Mucosa of stomach (tissue), 1 donor: ENCODE results near the gene TMEM80.
"Not testable (repeated sequence)": the region's sequence is repeated elsewhere in the genome, so short reads cannot be mapped to it uniquely, and the experiment has no call there.

Experiments used
- H3K27me3 ChIP-seq: one replicate; pipeline ENCODE4 v1.7.0; 2013; ENCODE audit warnings: mild to moderate bottlenecking, low read length; ENCODE audit not compliant: control insufficient read depth, insufficient read depth
- H3K36me3 ChIP-seq: one replicate; pipeline ENCODE4 v1.7.0; 2013; ENCODE audit warnings: low read length; ENCODE audit not compliant: control insufficient read depth, insufficient read depth
- H3K4me1 ChIP-seq: one replicate; pipeline ENCODE4 v1.7.0; 2013; ENCODE audit warnings: mild to moderate bottlenecking, low read length; ENCODE audit not compliant: control insufficient read depth, insufficient read depth
- H3K4me3 ChIP-seq: one replicate; pipeline ENCODE4 v1.7.0; 2013; ENCODE audit warnings: low read length
- H3K9ac ChIP-seq: one replicate; pipeline ENCODE4 v1.7.0; 2013; ENCODE audit warnings: mild to moderate bottlenecking, low read length, moderate library complexity
- H3K9me3 ChIP-seq: one replicate; pipeline ENCODE4 v1.7.0; 2013; ENCODE audit warnings: mild to moderate bottlenecking, low read length, moderate library complexity; ENCODE audit not compliant: control insufficient read depth
- donor health status: Pancreatic carcinoma.

The TMEM80 gene

DNA sequence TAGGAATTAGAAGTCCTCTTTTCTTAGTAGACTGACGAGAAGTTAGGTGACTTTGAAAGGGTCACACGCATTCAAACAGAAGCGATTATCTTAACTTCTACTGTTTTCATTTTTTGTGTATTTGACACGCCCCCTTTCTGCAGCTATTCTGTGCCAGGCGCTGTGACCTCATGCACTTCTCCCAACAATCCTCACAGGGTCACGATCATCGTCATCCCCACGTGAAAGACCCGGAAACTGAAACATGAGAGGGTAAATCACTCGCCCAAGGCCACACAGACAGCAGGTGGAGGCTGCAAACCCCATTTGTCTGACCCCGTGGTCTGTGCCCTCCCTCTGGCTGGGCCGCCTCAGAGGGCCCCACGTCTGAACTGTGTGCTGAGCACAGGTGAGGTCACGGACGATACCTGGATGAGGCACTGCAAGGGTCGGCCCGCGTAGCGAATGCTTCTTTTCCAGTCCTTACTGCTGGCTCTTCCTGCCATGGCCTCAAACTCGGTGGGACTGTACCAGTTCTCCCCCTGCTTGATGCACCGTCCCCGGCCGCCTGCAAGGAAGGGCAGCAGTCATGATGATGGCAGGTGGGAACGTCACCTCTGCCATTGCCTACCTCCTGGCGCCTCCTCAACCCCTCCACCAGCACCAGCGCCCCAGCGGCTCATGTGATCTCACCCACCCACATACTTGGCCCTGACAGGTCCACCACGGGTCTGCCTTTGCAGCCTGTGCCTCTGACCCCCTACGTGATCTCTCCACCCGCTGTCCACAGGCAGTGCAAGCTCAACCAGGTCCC lies 9.0 kb upstream of the TMEM80 start:
- H3K4me1 ChIP-seq: no peaks in the 10 kb centered on the region
- H3K36me3 ChIP-seq: peaks cover 5% of the 10 kb centered on the region
- H3K9ac ChIP-seq: no peak overlapping the region
- no peaks in the 10 kb centered on the region for H3K9me3 ChIP-seq
- H3K4me3 ChIP-seq: no peak overlapping the region
- H3K27me3 ChIP-seq: no peaks in the 10 kb centered on the region

DNA sequence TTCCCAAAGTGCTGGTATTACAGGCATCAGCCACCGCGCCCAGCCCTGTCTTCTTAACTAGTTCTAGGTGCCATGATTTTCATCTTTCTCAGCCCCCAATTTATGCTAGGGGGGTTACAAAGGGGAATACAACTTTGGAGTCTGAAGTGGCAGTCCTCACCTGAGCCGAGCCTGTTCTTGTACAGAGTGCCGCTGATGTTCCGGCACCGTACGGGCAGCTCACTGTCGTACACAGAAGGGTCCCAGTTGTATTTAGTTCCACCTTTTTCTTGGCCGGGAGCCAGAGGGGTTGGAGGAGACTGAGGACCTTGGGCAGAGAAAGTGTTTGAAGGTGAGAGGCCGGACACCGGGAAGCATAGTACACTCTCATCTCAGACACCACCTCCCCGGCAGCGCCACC lies 7.9 kb upstream of the TMEM80 start:
- Histone ChIP-seq H3K36me3 (peaks cover 5% of the 10 kb centered on the region), H3K27me3 (no peaks in the 10 kb centered on the region), H3K4me3 (no peak overlapping the region), H3K9me3 (no peaks in the 10 kb centered on the region), H3K9ac (no peak overlapping the region), H3K4me1 (no peaks in the 10 kb centered on the region)

DNA sequence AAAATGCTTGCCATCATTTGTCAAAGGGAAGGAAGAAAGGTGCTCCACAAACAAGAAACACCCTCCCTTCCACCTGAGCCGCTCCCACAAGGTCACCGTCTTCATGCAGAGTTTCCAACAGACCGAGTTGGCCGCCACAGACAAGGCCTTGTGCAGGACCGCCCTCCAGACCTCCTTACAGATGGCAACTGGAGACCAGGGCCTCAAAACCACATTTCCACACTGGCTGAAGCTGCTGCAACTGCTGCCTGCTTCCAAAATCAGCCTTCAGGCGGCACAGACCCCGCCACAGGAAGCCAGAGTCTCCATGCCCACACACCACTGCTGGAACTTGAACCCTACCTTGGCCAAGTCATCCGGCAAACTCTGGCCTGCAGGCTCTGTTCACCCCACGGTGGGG lies 6.9 kb upstream of the TMEM80 start:
- peaks cover 5% of the 10 kb centered on the region for H3K36me3 ChIP-seq
- H3K9me3 ChIP-seq: no peaks in the 10 kb centered on the region
- no peaks in the 10 kb centered on the region for H3K27me3 ChIP-seq
- H3K4me3 ChIP-seq: no peak overlapping the region
- H3K9ac ChIP-seq: no peak overlapping the region
- peaks cover 5% of the 10 kb centered on the region for H3K4me1 ChIP-seq

DNA sequence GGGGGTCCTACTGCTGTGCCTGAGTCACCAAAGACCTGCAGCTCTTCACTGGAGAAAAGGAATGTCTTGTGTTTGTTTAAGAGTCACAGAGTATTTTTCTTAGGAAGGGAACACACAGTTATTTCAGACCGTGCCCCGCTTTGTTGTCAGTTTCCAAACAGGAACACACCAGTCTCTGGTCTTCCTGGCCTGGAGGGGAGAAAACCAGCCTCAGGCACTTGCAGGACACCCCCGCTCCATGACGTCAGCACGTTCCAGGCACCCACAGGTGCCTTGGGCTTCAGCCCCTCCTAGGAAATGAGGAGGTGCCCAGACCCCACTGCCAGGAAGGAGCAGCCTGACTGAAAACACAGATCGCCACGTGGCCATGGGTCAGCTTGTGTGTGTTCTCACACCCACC lies 6.0 kb upstream of the TMEM80 start:
- Histone ChIP-seq H3K9ac (no peak overlapping the region), H3K27me3 (no peaks in the 10 kb centered on the region), H3K9me3 (no peaks in the 10 kb centered on the region), H3K4me3 (no peak overlapping the region), H3K4me1 (peaks cover 12% of the 10 kb centered on the region), H3K36me3 (peaks cover 5% of the 10 kb centered on the region)

DNA sequence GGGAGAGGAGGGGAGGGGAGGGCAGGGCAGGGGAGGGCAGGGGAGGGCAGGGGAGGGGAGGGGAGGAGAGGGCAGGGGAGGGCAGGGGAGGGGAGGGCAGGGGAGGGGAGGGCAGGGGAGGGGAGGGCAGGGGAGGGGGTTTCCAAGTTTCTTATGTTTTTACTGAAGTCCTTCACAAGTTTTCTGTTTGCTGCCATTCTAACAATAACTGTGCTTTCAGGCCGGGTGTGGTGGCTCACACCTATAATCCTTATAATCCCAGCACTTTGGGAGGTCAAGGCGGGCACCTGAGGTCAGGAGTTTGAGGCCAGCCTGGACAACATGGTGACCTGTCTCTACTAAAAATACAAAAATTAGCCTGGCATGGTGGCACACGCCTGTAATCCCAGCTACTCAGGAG lies 5.4 kb upstream of the TMEM80 start:
- H3K36me3 ChIP-seq, H3K9me3 ChIP-seq, H3K9ac ChIP-seq, H3K4me3 ChIP-seq, H3K27me3 ChIP-seq: not testable (repeated sequence)
- H3K4me1 ChIP-seq: peaks cover 12% of the 10 kb centered on the region

- Histone ChIP-seq H3K4me1 (peaks cover 12% of the 10 kb centered on the region), H3K4me3 (no peak overlapping the region), H3K9me3 (no peaks in the 10 kb centered on the region), H3K27me3 (no peaks in the 10 kb centered on the region), H3K9ac (no peak overlapping the region), H3K36me3 (peaks cover 5% of the 10 kb centered on the region)
Measured at GRCh38 chr11:690738-691633, 4.6 kb upstream of the TMEM80 start.

GRCh38 chr11:691710-692590 lies 3.7 kb upstream of the TMEM80 start:
- H3K9ac ChIP-seq: no peak overlapping the region
- no peaks in the 10 kb centered on the region for H3K9me3 ChIP-seq
- peaks cover 17% of the 10 kb centered on the region for H3K4me1 ChIP-seq
- no peaks in the 10 kb centered on the region for H3K27me3 ChIP-seq
- no peak overlapping the region for H3K4me3 ChIP-seq
- H3K36me3 ChIP-seq: peaks cover 3% of the 10 kb centered on the region

GRCh38 chr11:692824-693414 lies 2.7 kb upstream of the TMEM80 start:
- H3K4me3 ChIP-seq: no peak overlapping the region
- H3K36me3 ChIP-seq: no peaks in the 10 kb centered on the region
- no peak overlapping the region for H3K9ac ChIP-seq
- peaks cover 17% of the 10 kb centered on the region for H3K4me1 ChIP-seq
- no peaks in the 10 kb centered on the region for H3K27me3 ChIP-seq
- H3K9me3 ChIP-seq: no peaks in the 10 kb centered on the region

DNA sequence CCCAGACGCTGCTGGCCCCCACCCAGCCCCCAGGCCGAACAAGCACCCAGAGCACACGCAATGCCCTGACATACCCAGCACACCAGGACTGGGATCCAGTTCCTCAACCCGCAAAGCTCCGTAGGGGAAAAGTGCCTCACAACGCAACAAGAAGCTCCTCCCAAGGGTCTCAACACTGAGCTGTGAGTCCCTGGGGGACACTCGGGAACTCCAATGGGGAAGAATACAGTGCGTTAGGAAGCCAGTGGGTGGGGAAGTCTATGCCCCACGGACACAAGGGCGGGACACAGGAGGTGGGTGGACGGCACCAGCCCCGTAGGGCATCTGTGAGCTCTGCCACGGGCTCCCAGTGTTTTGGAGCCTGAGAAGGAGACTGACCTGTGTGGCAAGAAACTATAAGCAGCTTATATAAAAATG lies 2.2 kb upstream of the TMEM80 start:
- H3K9ac ChIP-seq: no peak overlapping the region
- no peaks in the 10 kb centered on the region for H3K27me3 ChIP-seq
- peaks cover 17% of the 10 kb centered on the region for H3K4me1 ChIP-seq
- no peaks in the 10 kb centered on the region for H3K9me3 ChIP-seq
- no peaks in the 10 kb centered on the region for H3K36me3 ChIP-seq
- H3K4me3 ChIP-seq: no peak overlapping the region

DNA sequence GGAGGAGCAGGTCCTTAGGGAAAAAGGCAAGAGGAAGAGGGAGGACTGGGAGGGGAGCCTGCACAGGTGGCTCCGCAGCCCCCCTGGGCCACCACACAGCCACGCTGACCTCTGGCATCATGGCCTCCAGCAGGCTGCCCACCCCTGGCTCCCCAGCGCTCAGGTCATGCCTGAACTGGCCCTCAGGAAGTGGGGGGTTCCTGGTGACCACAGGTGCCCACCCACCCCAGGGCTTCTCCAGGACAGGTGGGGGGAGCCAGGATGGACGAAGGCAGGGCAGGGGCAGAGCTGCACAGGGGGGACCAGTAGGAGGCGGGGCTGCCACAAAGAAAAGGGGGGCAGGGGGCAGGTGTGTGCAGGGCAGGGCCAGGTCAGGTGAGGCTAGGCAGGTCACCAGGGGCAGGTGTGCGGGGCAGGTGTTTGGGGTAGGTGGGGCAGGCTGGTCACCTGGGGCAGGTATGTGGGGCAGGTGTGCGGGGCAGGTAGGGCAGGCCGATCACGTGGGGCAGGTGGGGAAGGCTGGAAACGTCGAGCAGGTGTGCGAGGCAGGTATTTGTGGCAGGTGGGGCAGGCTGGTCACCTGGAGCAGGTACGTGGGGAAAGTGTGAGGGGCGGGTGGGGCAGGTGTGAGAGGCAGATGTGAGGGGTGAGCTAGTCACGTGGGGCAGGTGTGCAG lies 1.6 kb upstream of the TMEM80 start:
- H3K9me3 ChIP-seq: no peaks in the 10 kb centered on the region
- H3K36me3 ChIP-seq: no peaks in the 10 kb centered on the region
- no peaks in the 10 kb centered on the region for H3K27me3 ChIP-seq
- no peak overlapping the region for H3K9ac ChIP-seq
- H3K4me3 ChIP-seq: no peak overlapping the region
- H3K4me1 ChIP-seq: peaks cover 17% of the 10 kb centered on the region
